WTC11 (cell line): ENCODE data around the gene FHIT.

Source experiments
- CTCF ChIP-seq: fragments of 200-600 bp; IDR thresholded peaks from 2 replicates; pipeline ENCODE4 v1.8.0; 2022; ENCODE audit warnings: antibody characterized with exemption
- NR2C2 ChIP-seq: sonication (generic); formaldehyde crosslinking; IDR thresholded peaks from 2 replicates; pipeline ENCODE4 v1.8.0; 2022; ENCODE audit warnings: mild to moderate bottlenecking, missing genetic modification reagents
- USF2 ChIP-seq: sonication (generic); formaldehyde crosslinking; IDR thresholded peaks from 2 replicates; pipeline ENCODE4 v1.8.1; 2023; ENCODE audit warnings: mild to moderate bottlenecking, missing genetic modification reagents, moderate library complexity

DNA sequence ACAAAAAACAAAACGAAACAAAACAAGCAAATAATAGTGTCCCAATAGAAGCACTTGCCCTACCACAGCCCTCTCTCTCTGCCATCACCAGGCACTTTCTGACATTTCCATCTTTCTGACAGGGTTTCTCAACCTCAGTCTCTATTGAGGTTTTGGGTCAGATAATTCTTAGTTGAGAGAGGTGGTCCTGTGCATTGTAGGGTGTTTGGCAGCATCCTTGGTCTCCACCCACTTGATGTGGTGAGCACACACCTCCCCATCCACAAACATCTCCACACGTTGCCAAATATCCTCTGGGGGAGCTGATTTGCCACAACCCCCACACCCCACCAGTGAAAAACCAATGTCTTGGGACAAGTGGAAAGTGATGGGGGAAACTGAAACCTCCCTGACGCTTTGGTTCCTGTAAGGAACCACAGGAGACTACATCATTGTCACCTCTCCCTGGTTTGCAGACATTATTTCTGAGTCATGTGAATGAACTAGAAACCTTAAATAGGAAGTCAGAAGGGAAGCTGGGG lies 1467.7 kb downstream of the FHIT start:
- TF ChIP-seq USF2 (CRISPR knock-in tag) (no peak), CTCF (no peak), NR2C2 (no peak)
